ENCODE measurements around the gene METTL9. TPM values are rescaled to one million over a fixed set of nuclear protein-coding genes. Genes with fewer than 3 reads are reported as not detected.

METTL9 gene
- total RNA-seq, 1 donor, result 170 TPM

- DNase-seq (ENCODE audit: insufficient read length, low spot score, missing footprints), result no peak
These were observed 102.9 kb downstream of the METTL9 start for GRCh38 chr16:21702276-21702675.

GRCh38 chr16:21703156-21703555 is 103.8 kb downstream of the METTL9 start:
- no peak overlapping the region for H2AFZ ChIP-seq (ENCODE audit: low read length)
- no peaks in the 10 kb centered on the region for H3K79me2 ChIP-seq (ENCODE audit: insufficient read depth, low read length)
- H3K27ac ChIP-seq (ENCODE audit: low read depth, low read length), result no peak overlapping the region
- no peak overlapping the region for H3K4me2 ChIP-seq (ENCODE audit: insufficient read depth, low read length)
- H3K4me3 ChIP-seq (ENCODE audit: insufficient read depth, low read length), result no peak overlapping the region
- no peaks in the 10 kb centered on the region for H3K27me3 ChIP-seq (ENCODE audit: insufficient read depth, low read length)
- no peaks in the 10 kb centered on the region for H3K4me1 ChIP-seq (ENCODE audit: insufficient read depth, low read length)
- H3K36me3 ChIP-seq (ENCODE audit: insufficient read depth, low read length), result no peaks in the 10 kb centered on the region
- TF ChIP-seq, protein P1, sequence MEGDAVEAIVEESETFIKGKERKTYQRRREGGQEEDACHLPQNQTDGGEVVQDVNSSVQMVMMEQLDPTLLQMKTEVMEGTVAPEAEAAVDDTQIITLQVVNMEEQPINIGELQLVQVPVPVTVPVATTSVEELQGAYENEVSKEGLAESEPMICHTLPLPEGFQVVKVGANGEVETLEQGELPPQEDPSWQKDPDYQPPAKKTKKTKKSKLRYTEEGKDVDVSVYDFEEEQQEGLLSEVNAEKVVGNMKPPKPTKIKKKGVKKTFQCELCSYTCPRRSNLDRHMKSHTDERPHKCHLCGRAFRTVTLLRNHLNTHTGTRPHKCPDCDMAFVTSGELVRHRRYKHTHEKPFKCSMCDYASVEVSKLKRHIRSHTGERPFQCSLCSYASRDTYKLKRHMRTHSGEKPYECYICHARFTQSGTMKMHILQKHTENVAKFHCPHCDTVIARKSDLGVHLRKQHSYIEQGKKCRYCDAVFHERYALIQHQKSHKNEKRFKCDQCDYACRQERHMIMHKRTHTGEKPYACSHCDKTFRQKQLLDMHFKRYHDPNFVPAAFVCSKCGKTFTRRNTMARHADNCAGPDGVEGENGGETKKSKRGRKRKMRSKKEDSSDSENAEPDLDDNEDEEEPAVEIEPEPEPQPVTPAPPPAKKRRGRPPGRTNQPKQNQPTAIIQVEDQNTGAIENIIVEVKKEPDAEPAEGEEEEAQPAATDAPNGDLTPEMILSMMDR (IDR thresholded peaks at IDR 0.05; ENCODE audit: extremely low read depth, low read depth, low read length), result no peak
- no peaks in the 10 kb centered on the region for H4K20me1 ChIP-seq (ENCODE audit: insufficient read depth, low read length)
- no peak for DNase-seq (ENCODE audit: insufficient read length, low spot score, missing footprints)
- no peaks in the 10 kb centered on the region for H3K9me3 ChIP-seq (ENCODE audit: low read depth, low read length)

More at GRCh38 chr16:21702276-21702675, 102.9 kb downstream of the METTL9 start:
- Histone ChIP-seq H3K4me2 (ENCODE audit: insufficient read depth, low read length) (no peak overlapping the region), H3K9me3 (ENCODE audit: low read depth, low read length) (no peaks in the 10 kb centered on the region), H2AFZ (ENCODE audit: low read length) (no peak overlapping the region), H4K20me1 (ENCODE audit: insufficient read depth, low read length) (no peaks in the 10 kb centered on the region), H3K36me3 (ENCODE audit: insufficient read depth, low read length) (no peaks in the 10 kb centered on the region), H3K4me3 (ENCODE audit: insufficient read depth, low read length) (no peak overlapping the region), H3K27me3 (ENCODE audit: insufficient read depth, low read length) (no peaks in the 10 kb centered on the region), H3K27ac (ENCODE audit: low read depth, low read length) (no peak overlapping the region), H3K79me2 (ENCODE audit: insufficient read depth, low read length) (no peaks in the 10 kb centered on the region), H3K4me1 (ENCODE audit: insufficient read depth, low read length) (no peaks in the 10 kb centered on the region)
- TF ChIP-seq, protein P1 (IDR thresholded peaks at IDR 0.05; ENCODE audit: extremely low read depth, low read depth, low read length), result no peak

DNA sequence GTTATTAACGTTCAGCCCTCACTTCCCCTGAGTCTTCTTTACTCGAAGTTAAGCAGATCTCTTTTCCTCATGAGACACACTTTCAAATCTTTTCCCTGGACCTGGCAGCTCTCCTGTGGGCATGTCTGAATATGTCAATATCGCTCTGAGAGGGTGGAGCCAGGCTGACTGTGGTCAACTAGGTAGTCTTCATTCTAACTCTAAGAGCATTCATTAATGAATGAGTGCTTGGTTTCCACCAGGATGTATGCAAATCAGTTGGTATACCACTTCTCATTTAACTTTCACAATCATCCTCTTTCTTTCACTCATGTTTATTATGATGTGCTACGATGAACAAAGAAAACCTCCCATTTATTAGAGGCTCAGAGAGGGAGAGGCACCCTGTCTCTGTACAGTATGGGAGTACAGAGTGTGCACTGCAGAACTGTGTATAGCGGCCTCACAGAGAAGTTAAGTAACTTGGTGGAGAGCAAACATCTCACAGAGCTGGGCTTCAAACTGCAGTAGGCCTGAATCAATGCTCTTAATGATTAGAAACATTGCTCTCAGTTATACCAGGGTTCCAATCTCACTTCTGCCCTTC is 104.3 kb downstream of the METTL9 start:
- no peak for DNase-seq (ENCODE audit: insufficient read length, low spot score, missing footprints)
- H2AFZ ChIP-seq (ENCODE audit: low read length), result no peak overlapping the region
- H3K4me3 ChIP-seq (ENCODE audit: insufficient read depth, low read length), result no peak overlapping the region
- H3K27ac ChIP-seq (ENCODE audit: low read depth, low read length), result no peak overlapping the region
- no peaks in the 10 kb centered on the region for H4K20me1 ChIP-seq (ENCODE audit: insufficient read depth, low read length)
- H3K27me3 ChIP-seq (ENCODE audit: insufficient read depth, low read length), result no peaks in the 10 kb centered on the region
- no peaks in the 10 kb centered on the region for H3K9me3 ChIP-seq (ENCODE audit: low read depth, low read length)
- TF ChIP-seq, protein P1 (IDR thresholded peaks at IDR 0.05; ENCODE audit: extremely low read depth, low read depth, low read length), result no peak
- H3K4me1 ChIP-seq (ENCODE audit: insufficient read depth, low read length), result no peaks in the 10 kb centered on the region
- no peaks in the 10 kb centered on the region for H3K36me3 ChIP-seq (ENCODE audit: insufficient read depth, low read length)
- no peak overlapping the region for H3K4me2 ChIP-seq (ENCODE audit: insufficient read depth, low read length)
- no peaks in the 10 kb centered on the region for H3K79me2 ChIP-seq (ENCODE audit: insufficient read depth, low read length)

- Histone ChIP-seq H3K27me3 (ENCODE audit: insufficient read depth, low read length) (no peaks in the 10 kb centered on the region), H3K4me1 (ENCODE audit: insufficient read depth, low read length) (no peaks in the 10 kb centered on the region), H3K36me3 (ENCODE audit: insufficient read depth, low read length) (no peaks in the 10 kb centered on the region), H3K4me3 (ENCODE audit: insufficient read depth, low read length) (no peak overlapping the region), H3K27ac (ENCODE audit: low read depth, low read length) (no peak overlapping the region), H3K4me2 (ENCODE audit: insufficient read depth, low read length) (no peak overlapping the region), H4K20me1 (ENCODE audit: insufficient read depth, low read length) (no peaks in the 10 kb centered on the region), H3K9me3 (ENCODE audit: low read depth, low read length) (no peaks in the 10 kb centered on the region), H3K79me2 (ENCODE audit: insufficient read depth, low read length) (no peaks in the 10 kb centered on the region), H2AFZ (ENCODE audit: low read length) (no peak overlapping the region)
- DNase-seq (ENCODE audit: insufficient read length, low spot score, missing footprints), result no peak
- TF ChIP-seq, protein P1 (IDR thresholded peaks at IDR 0.05; ENCODE audit: extremely low read depth, low read depth, low read length), result no peak
These were observed 104.9 kb downstream of the METTL9 start for GRCh38 chr16:21704266-21704665.
